NT2/D1 (cell line): ENCODE data around the gene COQ10A.

ENCODE experiments used
- DNase-seq: peaks from one replicate; pipeline ENCODE4 v3.0.0-alpha.2; 2011; ENCODE audit warnings: low read depth, low spot score
- H3K27me3 ChIP-seq: 2 replicates; pipeline ENCODE4 v1.6.0; 2011; ENCODE audit warnings: mild to moderate bottlenecking; ENCODE audit not compliant: insufficient read length, insufficient read depth
- H3K36me3 ChIP-seq: 2 replicates; pipeline ENCODE4 v1.6.1; 2011; ENCODE audit warnings: mild to moderate bottlenecking, low read length, mixed read lengths; ENCODE audit not compliant: insufficient read depth, insufficient read length
- H3K4me1 ChIP-seq: 2 replicates; pipeline ENCODE4 v1.5.1; 2011; ENCODE audit not compliant: insufficient read depth, insufficient read length
- H3K4me3 ChIP-seq: 2 replicates; pipeline ENCODE4 v1.5.1; 2011; ENCODE audit warnings: low read depth; ENCODE audit not compliant: insufficient read length
- H3K9ac ChIP-seq: 2 replicates; pipeline ENCODE4 v1.6.0; 2011; ENCODE audit warnings: low read depth; ENCODE audit not compliant: insufficient read length
- H3K9me3 ChIP-seq: 2 replicates; pipeline ENCODE4 v1.5.1; 2011; ENCODE audit warnings: mild to moderate bottlenecking, low read length; ENCODE audit not compliant: insufficient read depth
- SUZ12 ChIP-seq: IDR thresholded peaks from 2 replicates; pipeline ENCODE4 v1.6.1; 2011; ENCODE audit not compliant: insufficient read length, insufficient read depth; ENCODE audit errors: extremely low read depth
- YY1 ChIP-seq: IDR thresholded peaks from 2 replicates; pipeline ENCODE4 v1.6.1; 2011; ENCODE audit not compliant: insufficient read length, insufficient read depth
- ZNF274 ChIP-seq: IDR thresholded peaks from 2 replicates; pipeline ENCODE4 v1.6.1; 2011; ENCODE audit warnings: mild to moderate bottlenecking, low read depth, low read length

COQ10A gene

GRCh38 chr12:56286044-56286830 is 19.5 kb downstream of the COQ10A start:
- Histone ChIP-seq H3K9me3 (no peaks in the 10 kb centered on the region), H3K27me3 (no peaks in the 10 kb centered on the region), H3K36me3 (peaks cover 87% of the 10 kb centered on the region), H3K4me3 (no peak overlapping the region), H3K9ac (no peak overlapping the region), H3K4me1 (no peaks in the 10 kb centered on the region)
- DNase-seq, result no peak
- no peak for TF ChIP-seq ZNF274
- no peak for TF ChIP-seq YY1
- no peak for TF ChIP-seq SUZ12

DNA sequence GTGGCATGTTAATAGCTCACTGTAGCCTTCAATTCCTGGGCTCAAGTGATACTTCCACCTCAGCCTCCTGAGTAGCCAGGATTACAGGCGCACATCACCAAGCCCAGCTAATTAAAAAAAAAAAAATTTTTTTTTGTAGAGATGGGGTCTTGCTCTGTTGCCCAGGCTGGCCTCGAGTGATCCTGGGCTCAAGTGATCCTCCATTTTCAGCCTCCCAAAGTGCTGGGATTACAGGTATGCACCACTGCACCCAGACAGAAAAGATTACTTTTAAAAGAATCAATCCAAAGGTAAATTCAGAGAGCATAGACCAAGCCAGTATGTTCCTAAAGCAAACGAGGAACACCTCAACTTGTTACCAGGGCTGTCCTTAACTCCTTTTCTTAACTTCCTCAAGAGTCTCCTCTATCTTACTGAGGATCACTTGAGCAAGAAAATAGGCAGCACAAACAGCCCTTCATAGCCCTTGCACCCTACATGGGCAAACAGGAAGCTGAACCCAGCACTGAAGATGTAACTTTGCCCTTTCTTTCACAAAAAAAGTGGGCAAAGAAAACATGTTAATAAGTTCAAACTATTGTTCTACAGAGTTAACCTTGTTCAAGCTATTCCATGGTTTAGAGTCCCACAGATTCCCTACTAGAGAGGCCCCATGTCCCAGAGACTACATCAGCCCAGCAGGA is 22.1 kb downstream of the COQ10A start:
- TF ChIP-seq SUZ12, result no peak
- peaks cover 75% of the 10 kb centered on the region for H3K36me3 ChIP-seq
- no peak for DNase-seq
- H3K9ac ChIP-seq, result no peak overlapping the region
- no peaks in the 10 kb centered on the region for H3K9me3 ChIP-seq
- no peak overlapping the region for H3K4me3 ChIP-seq
- H3K4me1 ChIP-seq, result no peaks in the 10 kb centered on the region
- no peaks in the 10 kb centered on the region for H3K27me3 ChIP-seq

DNA sequence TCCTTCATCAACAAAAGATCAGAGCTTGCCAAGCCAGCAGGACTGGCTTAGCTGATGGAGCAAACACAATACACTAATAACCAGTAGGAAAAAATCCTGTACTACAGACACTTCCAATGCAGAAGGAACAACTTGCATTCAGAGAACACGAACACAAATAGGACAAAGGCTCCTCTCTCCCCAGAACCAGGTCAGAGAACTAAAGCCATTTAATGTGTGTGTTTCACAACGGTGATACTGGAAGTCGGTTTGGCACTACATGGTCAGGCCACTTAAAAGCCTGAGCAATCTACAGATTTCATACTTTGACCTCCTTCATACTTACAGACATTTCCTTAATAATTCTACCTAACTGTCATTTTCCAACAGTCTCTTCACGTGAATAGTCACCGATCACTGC is 27.1 kb downstream of the COQ10A start:
- H3K4me3 ChIP-seq, result no peak overlapping the region
- H3K9ac ChIP-seq, result no peak overlapping the region
- peaks cover 77% of the 10 kb centered on the region for H3K36me3 ChIP-seq
- TF ChIP-seq YY1 (no peak), ZNF274 (no peak), SUZ12 (no peak)
- DNase-seq, result no peak
- H3K4me1 ChIP-seq, result no peaks in the 10 kb centered on the region
- no peaks in the 10 kb centered on the region for H3K9me3 ChIP-seq
- no peaks in the 10 kb centered on the region for H3K27me3 ChIP-seq

DNA sequence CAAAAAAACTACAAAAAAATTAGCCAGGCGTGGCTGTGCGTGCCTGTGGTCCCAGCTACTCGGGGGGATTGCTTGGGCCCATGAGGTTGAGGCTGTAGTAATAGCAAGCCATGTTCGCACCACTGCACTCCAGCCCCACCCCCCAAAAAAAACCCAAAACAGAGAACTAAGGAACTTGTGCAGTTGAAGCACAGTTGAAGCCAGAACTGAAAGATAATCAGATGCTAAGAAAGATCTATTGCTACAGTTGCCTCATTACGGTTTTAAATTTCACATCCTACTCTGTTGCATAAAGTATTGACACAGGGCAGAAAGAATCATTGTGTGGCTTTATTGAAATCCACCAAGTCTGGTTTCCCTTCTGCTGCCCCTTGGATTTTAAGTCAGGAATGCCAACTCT is 29.6 kb downstream of the COQ10A start:
- Histone ChIP-seq H3K36me3 (peaks cover 62% of the 10 kb centered on the region), H3K4me1 (peaks cover 2% of the 10 kb centered on the region), H3K9me3 (no peaks in the 10 kb centered on the region), H3K27me3 (no peaks in the 10 kb centered on the region), H3K4me3 (no peak overlapping the region), H3K9ac (no peak overlapping the region)
- TF ChIP-seq YY1 (no peak), ZNF274 (no peak), SUZ12 (no peak)
- DNase-seq, result no peak

- Histone ChIP-seq H3K4me1 (peaks cover 2% of the 10 kb centered on the region), H3K4me3 (no peak overlapping the region), H3K36me3 (peaks cover 67% of the 10 kb centered on the region), H3K27me3 (no peaks in the 10 kb centered on the region), H3K9me3 (no peaks in the 10 kb centered on the region), H3K9ac (no peak overlapping the region)
- DNase-seq, result no peak
- TF ChIP-seq ZNF274, result no peak
- TF ChIP-seq SUZ12, result no peak
Measured at GRCh38 chr12:56297400-56297799, 30.7 kb downstream of the COQ10A start.

DNA sequence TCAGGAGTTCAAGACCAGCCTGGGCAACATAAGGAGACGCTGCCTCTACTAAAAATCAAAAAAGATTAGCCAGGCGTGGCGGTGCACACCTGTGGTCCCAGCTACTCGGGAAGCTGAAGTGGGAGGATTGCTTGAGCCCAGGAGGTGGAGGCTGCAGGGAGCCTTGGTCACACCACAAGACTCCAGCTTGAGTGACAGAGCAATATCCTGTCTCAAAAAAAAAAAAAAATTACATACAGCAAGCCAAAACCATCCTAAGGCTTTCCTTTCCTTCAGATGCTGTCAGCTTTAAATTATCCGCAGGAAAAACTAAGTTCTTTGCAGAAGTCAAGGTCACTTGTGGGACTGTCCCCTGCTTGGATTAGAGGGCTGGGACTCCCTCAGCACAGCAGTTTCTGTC is 32.1 kb downstream of the COQ10A start:
- H3K36me3 ChIP-seq, result peaks cover 69% of the 10 kb centered on the region
- peaks cover 2% of the 10 kb centered on the region for H3K4me1 ChIP-seq
- H3K27me3 ChIP-seq, result no peaks in the 10 kb centered on the region
- DNase-seq, result no peak
- no peak for TF ChIP-seq YY1
- no peak for TF ChIP-seq SUZ12
- no peak for TF ChIP-seq ZNF274
- no peaks in the 10 kb centered on the region for H3K9me3 ChIP-seq
- peak overlapping the region; percentile 89 for H3K9ac ChIP-seq
- H3K4me3 ChIP-seq, result peak overlapping the region; percentile 86

GRCh38 chr12:56299308-56299852 is 32.6 kb downstream of the COQ10A start:
- H3K9me3 ChIP-seq, result no peaks in the 10 kb centered on the region
- H3K4me3 ChIP-seq, result peak overlapping the region; percentile 86
- no peaks in the 10 kb centered on the region for H3K27me3 ChIP-seq
- DNase-seq, result no peak
- H3K36me3 ChIP-seq, result peaks cover 69% of the 10 kb centered on the region
- TF ChIP-seq ZNF274 (no peak), YY1 (no peak), SUZ12 (no peak)
- H3K9ac ChIP-seq, result peak overlapping the region; percentile 89
- H3K4me1 ChIP-seq, result peaks cover 2% of the 10 kb centered on the region
